Lung (tissue), 12 donors: ENCODE data around the gene RAPSN. TPM values are rescaled to one million over a fixed set of nuclear protein-coding genes. Genes with fewer than 3 reads are reported as not detected.

Source experiments
- ATAC-seq: fragments of 200-7000 bp; cut with Tn5 transposase; one replicate; pipeline ENCODE4 v1.9.1; 2020; ENCODE audit warnings: moderate number of reproducible peaks; ENCODE audit not compliant: insufficient read depth, low FRiP score
- DNase-seq, 3 donors: peaks; one replicate each; pipeline ENCODE4 v3.0.0-alpha.2; 2013 to 2017
- H3K27ac ChIP-seq, 2 donors: one replicate each; pipeline ENCODE4 v1.5.1; 2013; ENCODE audit warnings: mild to moderate bottlenecking in 2 of 2, moderate library complexity in 2 of 2, control low read depth in 1 of 2, inconsistent platforms in 1 of 2, low read depth in 1 of 2, low read length in 1 of 2
- H3K27me3 ChIP-seq, 3 donors: one replicate each; pipeline ENCODE4 v1.5.1; 2013; ENCODE audit warnings: low read length in 2 of 3; ENCODE audit not compliant: control insufficient read depth in 3 of 3, insufficient read depth in 3 of 3
- H3K36me3 ChIP-seq, 4 donors: one replicate each; pipeline ENCODE4 v1.5.1; 2013; ENCODE audit warnings: low read length in 4 of 4, mild to moderate bottlenecking in 1 of 4, moderate library complexity in 1 of 4; ENCODE audit not compliant: control insufficient read depth in 4 of 4, insufficient read depth in 4 of 4
- H3K4me1 ChIP-seq, 5 donors: one replicate each; pipeline ENCODE4 v1.5.1; 2013; ENCODE audit warnings: low read length in 5 of 5, mild to moderate bottlenecking in 2 of 5, moderate library complexity in 1 of 5; ENCODE audit not compliant: control insufficient read depth in 5 of 5, insufficient read depth in 5 of 5
- H3K4me3 ChIP-seq: one replicate; pipeline ENCODE4 v1.5.1; 2013; ENCODE audit warnings: mild to moderate bottlenecking, control low read depth, moderate library complexity
- H3K9ac ChIP-seq, 2 donors: one replicate each; pipeline ENCODE4 v1.5.1; 2013; ENCODE audit warnings: low read length in 2 of 2, control low read depth in 1 of 2; ENCODE audit not compliant: insufficient read depth in 1 of 2
- H3K9me3 ChIP-seq, 4 donors: one replicate each; pipeline ENCODE4 v1.5.1; 2013; ENCODE audit warnings: low read length in 3 of 4, mild to moderate bottlenecking in 1 of 4, moderate library complexity in 1 of 4; ENCODE audit not compliant: control insufficient read depth in 4 of 4, insufficient read depth in 3 of 4
- WGBS, 2 donors: extraction: QIAGEN DNeasy Blood & Tissue Kit; methylation state at CpG; one replicate each; pipeline ENCODE4 v1.1.7; 2013; 5-methylcytosine and 5-hydroxymethylcytosine counted together
- polyA plus RNA-seq, 2 donors: library from polyadenylated mRNA; stranded (reverse); fragments of 200-250 nt; gene quantifications; one replicate each; pipeline ENCODE4 v1.2.1, GENCODE V29; 2013
- total RNA-seq, 2 donors: library from RNA; depleted of rRNA in 1 of 2; stranded (reverse); fragments of >200 nt in 1 of 2; gene quantifications; one replicate each; pipeline ENCODE4 v1.2.1, GENCODE V29; 2014 to 2021
- TF ChIP-seq, protein P1 (sequence below): IDR thresholded peaks from 2 replicates; pipeline ENCODE4 v1.5.1; 2012; ENCODE audit warnings: mild to moderate bottlenecking; ENCODE audit errors: control extremely low read depth, extremely low read depth
- donor health status: control.
- donor health status: control.
- donor health status: Bipolar disorder and iron deficiency.
- donor health status: healthy.
- donor health status: DM: yes; HTN: yes; CAD: no.

RAPSN gene
- total and polyA plus RNA-seq, 4 donors, result 0.38 to 1.5 (median 0.49) TPM; not detected in 1

GRCh38 chr11:47442514-47442913, 6.4 kb downstream of the RAPSN start:
- WGBS, 2 donors, result 88 to 95% methylated on average over 8 of the region's 8 CpGs
- Histone ChIP-seq H3K4me1 (peaks cover 0 to 4% (median 0%) of the 10 kb centered on the region in 5 donors), H3K36me3 (no peaks in the 10 kb centered on the region), H3K9me3 (no peaks in the 10 kb centered on the region), H3K4me3 (no peak overlapping the region), H3K27ac (no peak overlapping the region), H3K9ac (no peak overlapping the region), H3K27me3 (no peaks in the 10 kb centered on the region)
- DNase-seq (no peak), ATAC-seq (no peak)
- TF ChIP-seq, protein P1, sequence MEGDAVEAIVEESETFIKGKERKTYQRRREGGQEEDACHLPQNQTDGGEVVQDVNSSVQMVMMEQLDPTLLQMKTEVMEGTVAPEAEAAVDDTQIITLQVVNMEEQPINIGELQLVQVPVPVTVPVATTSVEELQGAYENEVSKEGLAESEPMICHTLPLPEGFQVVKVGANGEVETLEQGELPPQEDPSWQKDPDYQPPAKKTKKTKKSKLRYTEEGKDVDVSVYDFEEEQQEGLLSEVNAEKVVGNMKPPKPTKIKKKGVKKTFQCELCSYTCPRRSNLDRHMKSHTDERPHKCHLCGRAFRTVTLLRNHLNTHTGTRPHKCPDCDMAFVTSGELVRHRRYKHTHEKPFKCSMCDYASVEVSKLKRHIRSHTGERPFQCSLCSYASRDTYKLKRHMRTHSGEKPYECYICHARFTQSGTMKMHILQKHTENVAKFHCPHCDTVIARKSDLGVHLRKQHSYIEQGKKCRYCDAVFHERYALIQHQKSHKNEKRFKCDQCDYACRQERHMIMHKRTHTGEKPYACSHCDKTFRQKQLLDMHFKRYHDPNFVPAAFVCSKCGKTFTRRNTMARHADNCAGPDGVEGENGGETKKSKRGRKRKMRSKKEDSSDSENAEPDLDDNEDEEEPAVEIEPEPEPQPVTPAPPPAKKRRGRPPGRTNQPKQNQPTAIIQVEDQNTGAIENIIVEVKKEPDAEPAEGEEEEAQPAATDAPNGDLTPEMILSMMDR, result no peak

DNA sequence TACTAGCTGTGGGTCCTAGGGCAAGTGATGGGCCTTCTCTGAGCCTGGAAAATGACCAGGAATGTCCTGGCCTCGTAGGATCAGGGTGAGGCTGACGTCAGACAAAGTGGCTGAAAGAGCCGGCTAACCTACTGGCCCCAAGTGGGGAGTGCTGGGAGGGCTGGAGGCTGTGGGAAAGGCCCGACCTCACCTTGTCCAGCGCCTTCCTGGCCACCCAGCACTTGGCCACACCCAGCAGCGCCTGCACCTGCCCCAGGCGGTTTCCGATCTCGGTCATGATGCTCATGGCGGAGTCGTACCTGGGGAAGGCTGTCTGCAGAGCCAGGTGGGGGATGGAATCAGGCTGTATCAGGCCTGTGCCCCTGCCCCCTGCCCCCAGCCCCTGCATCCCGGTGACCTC, 7.5 kb downstream of the RAPSN start:
- ATAC-seq (no peak), DNase-seq (no peak)
- Histone ChIP-seq H3K9me3 (no peaks in the 10 kb centered on the region), H3K27ac (no peak overlapping the region), H3K9ac (no peak overlapping the region), H3K4me1 (peaks cover 0 to 4% (median 0%) of the 10 kb centered on the region in 5 donors), H3K27me3 (no peaks in the 10 kb centered on the region), H3K4me3 (no peak overlapping the region), H3K36me3 (no peaks in the 10 kb centered on the region)
- TF ChIP-seq, protein P1, result no peak
- WGBS, 2 donors, result 87 to 91% methylated on average over 11 to 12 of the region's 12 CpGs

GRCh38 chr11:47440054-47440476, 8.9 kb downstream of the RAPSN start:
- DNase-seq, result no peak
- no peak overlapping the region for H3K9ac ChIP-seq
- TF ChIP-seq, protein P1, result no peak
- H3K27ac ChIP-seq, result no peak overlapping the region
- no peak overlapping the region for H3K4me3 ChIP-seq
- H3K27me3 ChIP-seq, result no peaks in the 10 kb centered on the region
- no peak for ATAC-seq
- H3K4me1 ChIP-seq, result peaks cover 0 to 4% (median 0%) of the 10 kb centered on the region in 5 donors
- 91 to 93% methylated on average over 2 of the region's 2 CpGs for WGBS, 2 donors
- no peaks in the 10 kb centered on the region for H3K9me3 ChIP-seq
- no peaks in the 10 kb centered on the region for H3K36me3 ChIP-seq

GRCh38 chr11:47438721-47439120, 10.2 kb downstream of the RAPSN start:
- H3K4me1 ChIP-seq, result peaks cover 0 to 4% (median 0%) of the 10 kb centered on the region in 5 donors
- no peak for DNase-seq
- no peak for ATAC-seq
- no peak overlapping the region for H3K4me3 ChIP-seq
- WGBS, 2 donors, result 94% methylated on average over 18 of the region's 18 CpGs
- TF ChIP-seq, protein P1, result no peak
- no peaks in the 10 kb centered on the region for H3K27me3 ChIP-seq
- no peak overlapping the region for H3K9ac ChIP-seq
- no peaks in the 10 kb centered on the region for H3K9me3 ChIP-seq
- H3K27ac ChIP-seq, result no peak overlapping the region
- H3K36me3 ChIP-seq, result no peaks in the 10 kb centered on the region
